ENCODE measurements around the gene CNTN1.

CNTN1 gene

DNA sequence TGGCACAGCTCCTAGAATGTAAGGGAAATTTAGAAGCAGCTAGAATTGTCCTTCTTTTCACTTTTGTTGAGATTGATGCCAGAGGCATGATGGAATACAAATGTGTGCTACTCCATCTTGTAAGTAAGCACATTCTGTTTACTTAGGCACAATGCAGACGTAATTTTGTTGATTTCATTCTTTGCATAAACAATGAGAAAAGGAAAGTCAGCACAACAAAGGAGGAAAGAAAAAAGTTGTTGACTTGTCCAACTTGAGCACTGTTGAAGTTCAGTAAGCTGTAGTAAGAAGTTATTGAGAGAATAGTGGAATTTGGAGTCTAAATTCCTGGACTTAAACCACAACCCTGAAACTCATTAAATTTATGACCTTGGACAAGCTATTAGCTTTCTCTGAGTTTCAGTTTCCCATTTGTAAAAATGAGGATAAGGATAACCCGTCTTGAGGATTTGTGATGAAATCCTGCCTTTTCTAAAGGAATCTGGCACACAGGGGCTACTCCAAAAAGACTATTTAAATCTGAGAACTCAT, 19.4 kb upstream of the CNTN1 start:
- Histone ChIP-seq H3K9me3 (ENCODE audit: insufficient read depth, low read length) (no peaks in the 10 kb centered on the region), H3K4me3 (ENCODE audit: insufficient read length, low read depth) (no peak overlapping the region), H3K36me3 (ENCODE audit: insufficient read depth, insufficient read length, low read length) (no peaks in the 10 kb centered on the region), H3K4me1 (ENCODE audit: insufficient read depth, insufficient read length) (no peaks in the 10 kb centered on the region), H3K9ac (ENCODE audit: insufficient read length, low read depth) (no peak overlapping the region), H3K27me3 (ENCODE audit: insufficient read depth, insufficient read length) (no peaks in the 10 kb centered on the region)
- TF ChIP-seq ZNF274 (IDR thresholded peaks at IDR 0.05; ENCODE audit: low read depth, low read length): no peak
- no peak for TF ChIP-seq SUZ12 (IDR thresholded peaks at IDR 0.05; ENCODE audit: extremely low read depth, insufficient read depth, insufficient read length)
- TF ChIP-seq YY1 (IDR thresholded peaks at IDR 0.05; ENCODE audit: insufficient read depth, insufficient read length): no peak
- no peak for DNase-seq (ENCODE audit: low read depth, low spot score)

DNA sequence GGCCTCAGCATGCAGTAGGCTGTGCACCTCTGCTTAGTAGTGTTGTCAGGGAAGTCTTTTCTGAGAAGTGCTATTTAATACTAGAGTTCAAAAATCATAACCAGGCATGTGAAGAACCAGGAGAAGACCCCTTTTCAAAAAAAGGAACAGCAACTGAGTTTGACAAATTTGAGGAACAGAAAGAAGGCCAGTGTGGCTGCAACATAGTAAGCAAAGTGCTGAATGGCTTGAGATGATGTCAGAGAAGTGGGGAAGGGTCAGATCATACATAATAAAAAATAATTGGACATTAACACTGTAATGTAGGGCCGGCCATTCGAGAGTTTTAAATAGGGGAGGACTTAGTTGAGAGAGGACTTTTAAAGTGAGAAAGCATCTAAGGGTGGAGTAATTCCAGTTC, 11.1 kb upstream of the CNTN1 start:
- H3K36me3 ChIP-seq (ENCODE audit: insufficient read depth, insufficient read length, low read length): no peaks in the 10 kb centered on the region
- no peak for DNase-seq (ENCODE audit: low read depth, low spot score)

DNA sequence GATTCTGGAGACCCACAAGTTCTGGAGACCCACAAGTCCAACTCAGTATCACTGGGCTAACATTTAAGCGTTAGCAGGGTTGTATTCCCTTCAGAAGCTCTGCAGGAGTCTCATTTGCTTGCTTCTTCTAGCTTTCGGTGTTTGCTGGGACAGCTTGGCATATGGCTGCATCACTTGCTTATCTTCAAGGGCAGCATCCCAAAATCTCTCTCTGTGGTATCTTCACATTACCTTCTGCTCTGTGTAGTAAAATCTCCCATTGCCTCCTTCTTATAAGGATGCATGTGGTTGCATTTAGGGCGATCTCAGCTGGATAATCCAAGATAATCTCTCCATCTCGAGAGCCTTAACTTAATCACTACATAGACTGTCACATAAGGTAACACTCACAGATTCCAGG, 7.3 kb upstream of the CNTN1 start:
- Histone ChIP-seq H3K27me3 (ENCODE audit: insufficient read depth, insufficient read length) (no peaks in the 10 kb centered on the region), H3K36me3 (ENCODE audit: insufficient read depth, insufficient read length, low read length) (no peaks in the 10 kb centered on the region), H3K9me3 (ENCODE audit: insufficient read depth, low read length) (no peaks in the 10 kb centered on the region), H3K9ac (ENCODE audit: insufficient read length, low read depth) (no peak overlapping the region), H3K4me3 (ENCODE audit: insufficient read length, low read depth) (no peak overlapping the region), H3K4me1 (ENCODE audit: insufficient read depth, insufficient read length) (no peaks in the 10 kb centered on the region)
- no peak for TF ChIP-seq SUZ12 (IDR thresholded peaks at IDR 0.05; ENCODE audit: extremely low read depth, insufficient read depth, insufficient read length)
- TF ChIP-seq YY1 (IDR thresholded peaks at IDR 0.05; ENCODE audit: insufficient read depth, insufficient read length): no peak
- TF ChIP-seq ZNF274 (IDR thresholded peaks at IDR 0.05; ENCODE audit: low read depth, low read length): no peak
- no peak for DNase-seq (ENCODE audit: low read depth, low spot score)

More for the DNA sequence above, 11.1 kb upstream of the CNTN1 start:
- no peak for TF ChIP-seq SUZ12 (IDR thresholded peaks at IDR 0.05; ENCODE audit: extremely low read depth, insufficient read depth, insufficient read length)
- TF ChIP-seq ZNF274 (IDR thresholded peaks at IDR 0.05; ENCODE audit: low read depth, low read length): no peak
- no peak for TF ChIP-seq YY1 (IDR thresholded peaks at IDR 0.05; ENCODE audit: insufficient read depth, insufficient read length)
- Histone ChIP-seq H3K9ac (ENCODE audit: insufficient read length, low read depth) (no peak overlapping the region), H3K9me3 (ENCODE audit: insufficient read depth, low read length) (no peaks in the 10 kb centered on the region), H3K4me3 (ENCODE audit: insufficient read length, low read depth) (no peak overlapping the region), H3K4me1 (ENCODE audit: insufficient read depth, insufficient read length) (no peaks in the 10 kb centered on the region), H3K27me3 (ENCODE audit: insufficient read depth, insufficient read length) (no peaks in the 10 kb centered on the region)

DNA sequence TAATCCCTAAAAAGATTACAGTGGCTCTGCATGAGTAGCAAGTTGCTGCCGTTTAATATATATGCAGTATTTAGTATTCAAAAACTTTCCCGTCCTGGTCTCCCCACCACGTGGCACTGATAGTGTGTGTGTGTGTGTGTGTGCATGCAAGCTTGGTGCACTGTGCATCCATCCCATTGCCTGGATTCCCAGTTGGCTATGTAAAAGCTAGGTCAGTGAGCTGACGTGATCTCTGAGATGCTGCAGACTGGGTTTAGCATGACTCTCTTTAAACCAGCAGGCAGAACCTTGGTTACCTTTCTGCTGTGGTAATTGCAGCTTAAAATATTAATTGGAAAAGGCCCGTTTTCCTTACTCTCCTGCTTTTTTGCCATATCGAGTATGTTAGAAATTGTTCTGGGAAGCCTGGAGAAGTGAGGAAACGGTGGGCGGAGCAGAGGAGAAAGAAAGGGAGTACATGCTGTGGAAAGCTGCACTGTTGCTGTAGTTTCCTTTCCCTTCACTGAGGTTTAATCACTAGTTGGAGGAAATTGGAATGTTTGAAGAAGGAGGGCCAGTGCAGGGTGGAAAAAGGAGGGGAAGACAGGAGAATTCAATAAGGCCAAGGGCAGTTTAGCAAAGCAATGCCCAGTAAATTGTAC, 4.0 kb upstream of the CNTN1 start:
- Histone ChIP-seq H3K4me3 (ENCODE audit: insufficient read length, low read depth) (no peak overlapping the region), H3K27me3 (ENCODE audit: insufficient read depth, insufficient read length) (peaks cover 21% of the 10 kb centered on the region), H3K36me3 (ENCODE audit: insufficient read depth, insufficient read length, low read length) (no peaks in the 10 kb centered on the region), H3K9ac (ENCODE audit: insufficient read length, low read depth) (no peak overlapping the region), H3K4me1 (ENCODE audit: insufficient read depth, insufficient read length) (no peaks in the 10 kb centered on the region), H3K9me3 (ENCODE audit: insufficient read depth, low read length) (no peaks in the 10 kb centered on the region)
- no peak for DNase-seq (ENCODE audit: low read depth, low spot score)
- TF ChIP-seq ZNF274 (IDR thresholded peaks at IDR 0.05; ENCODE audit: low read depth, low read length) (no peak), YY1 (IDR thresholded peaks at IDR 0.05; ENCODE audit: insufficient read depth, insufficient read length) (no peak)

DNA sequence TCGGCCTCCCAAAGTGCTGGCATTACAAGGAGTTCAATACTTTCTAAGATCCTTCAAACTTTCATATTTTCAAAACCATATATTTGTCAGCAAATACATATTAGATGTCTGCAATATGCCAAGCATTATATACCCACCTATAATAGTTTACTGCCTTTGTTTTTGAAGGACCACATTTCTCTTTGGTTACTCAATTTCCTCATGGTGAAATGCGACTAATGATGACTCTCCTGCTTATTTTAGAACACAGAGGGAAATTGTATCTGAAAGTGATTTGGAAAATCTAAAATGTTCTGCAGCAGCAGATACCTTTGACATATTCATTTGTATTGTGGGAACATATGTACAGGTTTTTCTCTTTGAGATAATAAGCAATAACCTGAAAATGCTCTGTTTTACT, 2.7 kb upstream of the CNTN1 start:
- TF ChIP-seq SUZ12 (IDR thresholded peaks at IDR 0.05; ENCODE audit: extremely low read depth, insufficient read depth, insufficient read length): no peak
- TF ChIP-seq ZNF274 (IDR thresholded peaks at IDR 0.05; ENCODE audit: low read depth, low read length): no peak
- TF ChIP-seq YY1 (IDR thresholded peaks at IDR 0.05; ENCODE audit: insufficient read depth, insufficient read length): no peak
- Histone ChIP-seq H3K4me3 (ENCODE audit: insufficient read length, low read depth) (no peak overlapping the region), H3K9ac (ENCODE audit: insufficient read length, low read depth) (no peak overlapping the region), H3K4me1 (ENCODE audit: insufficient read depth, insufficient read length) (no peaks in the 10 kb centered on the region), H3K36me3 (ENCODE audit: insufficient read depth, insufficient read length, low read length) (no peaks in the 10 kb centered on the region), H3K27me3 (ENCODE audit: insufficient read depth, insufficient read length) (peaks cover 35% of the 10 kb centered on the region), H3K9me3 (ENCODE audit: insufficient read depth, low read length) (no peaks in the 10 kb centered on the region)
- DNase-seq (ENCODE audit: low read depth, low spot score): no peak

DNA sequence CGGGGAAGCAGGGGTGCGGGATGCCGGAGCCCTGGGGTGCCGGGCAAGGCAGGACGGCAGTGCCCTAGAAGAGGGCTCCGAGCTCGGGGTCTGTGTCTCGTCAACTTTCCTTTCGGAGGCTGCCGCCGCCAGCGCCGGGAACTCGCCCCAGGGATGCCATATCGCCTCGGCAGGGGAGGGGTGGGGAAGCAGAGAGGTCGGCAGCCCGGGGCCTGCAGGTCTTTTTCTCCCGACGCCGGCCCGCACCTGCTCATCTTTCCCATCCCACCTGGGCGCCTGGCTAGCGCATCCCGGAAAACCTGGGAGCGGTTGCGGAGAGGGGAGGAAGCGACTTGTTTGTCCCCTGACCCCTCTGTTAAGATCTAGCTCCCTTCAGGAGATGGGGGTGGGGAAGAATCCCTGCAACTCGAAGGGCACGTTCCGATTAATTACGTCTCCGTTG, 547 bp downstream of the CNTN1 start:
- Histone ChIP-seq H3K9me3 (ENCODE audit: insufficient read depth, low read length) (no peaks in the 10 kb centered on the region), H3K27me3 (ENCODE audit: insufficient read depth, insufficient read length) (peaks cover 37% of the 10 kb centered on the region), H3K9ac (ENCODE audit: insufficient read length, low read depth) (peak overlapping the region; percentile 63), H3K36me3 (ENCODE audit: insufficient read depth, insufficient read length, low read length) (no peaks in the 10 kb centered on the region), H3K4me1 (ENCODE audit: insufficient read depth, insufficient read length) (no peaks in the 10 kb centered on the region), H3K4me3 (ENCODE audit: insufficient read length, low read depth) (peak overlapping the region; percentile 58)
- TF ChIP-seq YY1 (IDR thresholded peaks at IDR 0.05; ENCODE audit: insufficient read depth, insufficient read length): no peak
- no peak for TF ChIP-seq SUZ12 (IDR thresholded peaks at IDR 0.05; ENCODE audit: extremely low read depth, insufficient read depth, insufficient read length)
- no peak for TF ChIP-seq ZNF274 (IDR thresholded peaks at IDR 0.05; ENCODE audit: low read depth, low read length)
- DNase-seq (ENCODE audit: low read depth, low spot score): no peak

DNA sequence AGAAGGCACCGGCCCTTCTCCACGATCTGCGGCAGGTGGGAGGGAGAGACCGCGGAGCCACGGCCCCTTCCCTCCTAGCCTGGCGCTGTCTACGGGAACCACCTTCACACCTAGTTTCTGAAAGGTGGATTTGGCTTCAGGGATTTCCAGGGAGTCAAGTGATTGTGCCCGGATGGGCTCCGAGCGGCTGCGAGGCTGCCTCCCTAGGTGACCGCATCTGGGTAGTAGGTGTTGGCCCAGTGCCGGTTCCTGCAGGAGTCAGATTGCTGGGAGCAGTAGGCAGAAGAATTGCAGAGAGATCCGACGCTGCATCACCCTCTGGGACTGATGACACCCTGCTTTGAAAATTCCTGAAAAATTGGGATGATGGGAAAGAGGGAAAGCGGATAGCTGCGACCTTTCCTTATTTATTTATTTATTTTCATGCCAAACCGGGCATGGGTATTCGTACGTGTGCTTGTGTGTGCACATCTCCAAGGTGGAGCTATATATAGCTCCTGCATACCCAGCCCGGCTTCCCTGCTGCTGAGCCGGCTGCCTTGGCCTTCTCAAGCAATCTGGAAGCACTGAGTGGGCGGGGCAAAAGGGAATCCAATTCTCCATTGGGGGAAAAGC, 1.1 kb downstream of the CNTN1 start:
- H3K4me1 ChIP-seq (ENCODE audit: insufficient read depth, insufficient read length): no peaks in the 10 kb centered on the region
- H3K9ac ChIP-seq (ENCODE audit: insufficient read length, low read depth): peak overlapping the region; percentile 63
- peaks cover 37% of the 10 kb centered on the region for H3K27me3 ChIP-seq (ENCODE audit: insufficient read depth, insufficient read length)
- peak overlapping the region; percentile 58 for H3K4me3 ChIP-seq (ENCODE audit: insufficient read length, low read depth)
- TF ChIP-seq YY1 (IDR thresholded peaks at IDR 0.05; ENCODE audit: insufficient read depth, insufficient read length) (no peak), ZNF274 (IDR thresholded peaks at IDR 0.05; ENCODE audit: low read depth, low read length) (no peak), SUZ12 (IDR thresholded peaks at IDR 0.05; ENCODE audit: extremely low read depth, insufficient read depth, insufficient read length) (no peak)
- no peaks in the 10 kb centered on the region for H3K36me3 ChIP-seq (ENCODE audit: insufficient read depth, insufficient read length, low read length)
- H3K9me3 ChIP-seq (ENCODE audit: insufficient read depth, low read length): no peaks in the 10 kb centered on the region
- DNase-seq (ENCODE audit: low read depth, low spot score): peak; percentile 22

Measured in NT2/D1 (cell line).